ENCODE results near the gene RET. TPM values are rescaled to one million over a fixed set of nuclear protein-coding genes. Genes with fewer than 3 reads are reported as not detected.
A peak's percentile ranks its signal among the peaks of the same experiment; 100 is the strongest.

The RET gene
- total and polyA plus RNA-seq, 7 experiments from 2014 or later, result 0.13 to 0.44 (median 0.20) TPM; not detected in 4

DNA sequence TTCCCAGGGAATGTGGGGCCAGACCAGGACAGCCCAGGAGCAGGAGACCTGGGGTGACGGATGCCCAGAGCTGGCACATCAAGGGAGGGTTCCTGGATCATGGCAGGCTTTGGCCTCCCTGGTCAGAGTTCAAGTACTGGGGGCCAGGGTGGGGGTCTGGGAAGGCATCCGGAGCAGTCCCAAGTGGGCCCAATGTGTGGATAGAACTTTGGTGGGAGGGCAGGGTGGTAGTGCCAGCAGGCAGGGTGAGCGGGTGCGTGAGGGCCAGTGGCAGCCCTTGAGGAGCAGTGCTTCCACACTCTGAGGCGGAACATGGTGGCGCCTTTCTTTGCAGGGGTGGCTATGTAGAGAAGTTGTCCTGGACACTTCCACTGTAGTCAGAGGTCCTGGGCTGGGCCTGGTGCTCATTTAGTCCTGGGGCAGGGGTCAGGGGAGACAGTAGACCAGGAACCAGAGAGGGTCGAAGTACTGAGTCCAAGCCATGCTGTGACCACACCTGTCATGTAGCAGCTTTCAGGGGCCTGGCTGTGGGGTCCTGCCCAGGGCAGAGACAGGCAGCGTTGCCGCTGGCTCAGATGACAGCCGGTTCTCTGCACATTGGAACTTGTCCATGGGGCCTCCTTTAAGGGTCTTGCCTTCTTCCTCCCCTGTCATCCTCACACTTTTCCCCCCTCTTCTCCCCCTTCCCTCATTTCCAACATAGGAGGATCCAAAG, 39.2 kb downstream of the RET start:
- Histone ChIP-seq H3K36me3 (ENCODE audit: control insufficient read depth in 2 of 3, insufficient read depth in 3 of 3, low read length in 3 of 3) (no peaks in the 10 kb centered on the region), H3K9me3 (ENCODE audit: control insufficient read depth in 2 of 3, low read length in 3 of 3) (no peaks in the 10 kb centered on the region), H3K27ac (ENCODE audit: low read depth, low read length) (no peak overlapping the region), H3K4me3 (ENCODE audit: low read length) (no peak overlapping the region), H3K4me1 (ENCODE audit: control insufficient read depth in 2 of 2, insufficient read depth in 2 of 2, low read length in 2 of 2) (peaks cover 7 to 10% of the 10 kb centered on the region in 2 donors), H3K27me3 (ENCODE audit: control insufficient read depth in 2 of 2, insufficient read depth in 2 of 2, low read length in 2 of 2) (no peaks in the 10 kb centered on the region)
- Mint-ChIP-seq H3K36me3 (no peaks in the 10 kb centered on the region), H3K27ac (peak overlapping the region in 1 of 9 donors; percentile 21), H3K4me3 (no peak overlapping the region), H3K27me3 (no peaks in the 10 kb centered on the region), H3K4me1 (peaks cover 8 to 22% (median 10%) of the 10 kb centered on the region in 7 donors), H3K9me3 (no peaks in the 10 kb centered on the region)
- ChIA-PET POLR2A (no interaction called here), CTCF (no interaction called here)
- ATAC-seq, result no peak
- intact Hi-C loops (cut with micrococcal nuclease), result loop anchor here in 1 of 2 donors (1.0 kb wide), 1 partner anchor 31 kb away; no protein-coding TSS in a partner anchor
- DNase-seq, result no peak

- ATAC-seq (no peak), DNase-seq (no peak)
- no peaks in the 10 kb centered on the region for H3K36me3 ChIP-seq (ENCODE audit: control insufficient read depth in 2 of 3, insufficient read depth in 3 of 3, low read length in 3 of 3)
- intact Hi-C loops (cut with micrococcal nuclease), result loop anchor here in 1 of 2 donors (1.0 kb wide), 1 partner anchor 31 kb away; no protein-coding TSS in a partner anchor
- H3K27me3 ChIP-seq (ENCODE audit: control insufficient read depth in 2 of 2, insufficient read depth in 2 of 2, low read length in 2 of 2), result no peaks in the 10 kb centered on the region
- ChIA-PET CTCF (no interaction called here), POLR2A (no interaction called here)
- H3K9me3 ChIP-seq (ENCODE audit: control insufficient read depth in 2 of 3, low read length in 3 of 3), result no peaks in the 10 kb centered on the region
- H3K27me3 Mint-ChIP-seq, result no peaks in the 10 kb centered on the region
- H3K4me3 ChIP-seq (ENCODE audit: low read length), result no peak overlapping the region
- H3K4me1 ChIP-seq (ENCODE audit: control insufficient read depth in 2 of 2, insufficient read depth in 2 of 2, low read length in 2 of 2), result peaks cover 12 to 15% of the 10 kb centered on the region in 2 donors
- no peaks in the 10 kb centered on the region for H3K9me3 Mint-ChIP-seq
- H3K4me1 Mint-ChIP-seq, result peaks cover 13 to 27% (median 15%) of the 10 kb centered on the region in 7 donors
- no peak overlapping the region for H3K4me3 Mint-ChIP-seq
- no peaks in the 10 kb centered on the region for H3K36me3 Mint-ChIP-seq
- H3K27ac Mint-ChIP-seq, result peak overlapping the region in 1 of 9 donors; percentile 21
- no peak overlapping the region for H3K27ac ChIP-seq (ENCODE audit: low read depth, low read length)
These were observed 39.7 kb downstream of the RET start for GRCh38 chr10:43116596-43116995.

GRCh38 chr10:43117031-43117776, 40.3 kb downstream of the RET start:
- intact Hi-C loops (cut with micrococcal nuclease), result no loop called here
- Mint-ChIP-seq H3K27ac (no peak overlapping the region), H3K4me1 (peaks cover 19 to 33% (median 21%) of the 10 kb centered on the region in 7 donors), H3K27me3 (no peaks in the 10 kb centered on the region), H3K36me3 (no peaks in the 10 kb centered on the region), H3K4me3 (no peak overlapping the region), H3K9me3 (no peaks in the 10 kb centered on the region)
- ChIA-PET CTCF (no interaction called here), POLR2A (no interaction called here)
- Histone ChIP-seq H3K4me3 (ENCODE audit: low read length) (no peak overlapping the region), H3K9me3 (ENCODE audit: control insufficient read depth in 2 of 3, low read length in 3 of 3) (no peaks in the 10 kb centered on the region), H3K27me3 (ENCODE audit: control insufficient read depth in 2 of 2, insufficient read depth in 2 of 2, low read length in 2 of 2) (no peaks in the 10 kb centered on the region), H3K4me1 (ENCODE audit: control insufficient read depth in 2 of 2, insufficient read depth in 2 of 2, low read length in 2 of 2) (peaks cover 13 to 15% of the 10 kb centered on the region in 2 donors), H3K27ac (ENCODE audit: low read depth, low read length) (no peak overlapping the region), H3K36me3 (ENCODE audit: control insufficient read depth in 2 of 3, insufficient read depth in 3 of 3, low read length in 3 of 3) (no peaks in the 10 kb centered on the region)
- no peak for ATAC-seq
- no peak for DNase-seq

- POLR2A ChIA-PET, result no interaction called here
- H3K9me3 ChIP-seq (ENCODE audit: control insufficient read depth in 2 of 3, low read length in 3 of 3), result no peaks in the 10 kb centered on the region
- H3K4me1 Mint-ChIP-seq, result peaks cover 19 to 41% (median 21%) of the 10 kb centered on the region in 7 donors
- H3K4me3 Mint-ChIP-seq, result no peak overlapping the region
- H3K27me3 Mint-ChIP-seq, result no peaks in the 10 kb centered on the region
- no peaks in the 10 kb centered on the region for H3K9me3 Mint-ChIP-seq
- H3K4me1 ChIP-seq (ENCODE audit: control insufficient read depth in 2 of 2, insufficient read depth in 2 of 2, low read length in 2 of 2), result peaks cover 13 to 15% of the 10 kb centered on the region in 2 donors
- no peak for ATAC-seq
- H3K36me3 ChIP-seq (ENCODE audit: control insufficient read depth in 2 of 3, insufficient read depth in 3 of 3, low read length in 3 of 3), result no peaks in the 10 kb centered on the region
- no peaks in the 10 kb centered on the region for H3K36me3 Mint-ChIP-seq
- CTCF ChIA-PET, result no interaction called here
- peak overlapping the region in 2 of 9 donors; percentile 27 to 80 for H3K27ac Mint-ChIP-seq
- no peaks in the 10 kb centered on the region for H3K27me3 ChIP-seq (ENCODE audit: control insufficient read depth in 2 of 2, insufficient read depth in 2 of 2, low read length in 2 of 2)
- H3K4me3 ChIP-seq (ENCODE audit: low read length), result no peak overlapping the region
- DNase-seq, result no peak
- intact Hi-C loops (cut with micrococcal nuclease), result no loop called here
- no peak overlapping the region for H3K27ac ChIP-seq (ENCODE audit: low read depth, low read length)
These were observed 41.1 kb downstream of the RET start for GRCh38 chr10:43117777-43118583.

DNA sequence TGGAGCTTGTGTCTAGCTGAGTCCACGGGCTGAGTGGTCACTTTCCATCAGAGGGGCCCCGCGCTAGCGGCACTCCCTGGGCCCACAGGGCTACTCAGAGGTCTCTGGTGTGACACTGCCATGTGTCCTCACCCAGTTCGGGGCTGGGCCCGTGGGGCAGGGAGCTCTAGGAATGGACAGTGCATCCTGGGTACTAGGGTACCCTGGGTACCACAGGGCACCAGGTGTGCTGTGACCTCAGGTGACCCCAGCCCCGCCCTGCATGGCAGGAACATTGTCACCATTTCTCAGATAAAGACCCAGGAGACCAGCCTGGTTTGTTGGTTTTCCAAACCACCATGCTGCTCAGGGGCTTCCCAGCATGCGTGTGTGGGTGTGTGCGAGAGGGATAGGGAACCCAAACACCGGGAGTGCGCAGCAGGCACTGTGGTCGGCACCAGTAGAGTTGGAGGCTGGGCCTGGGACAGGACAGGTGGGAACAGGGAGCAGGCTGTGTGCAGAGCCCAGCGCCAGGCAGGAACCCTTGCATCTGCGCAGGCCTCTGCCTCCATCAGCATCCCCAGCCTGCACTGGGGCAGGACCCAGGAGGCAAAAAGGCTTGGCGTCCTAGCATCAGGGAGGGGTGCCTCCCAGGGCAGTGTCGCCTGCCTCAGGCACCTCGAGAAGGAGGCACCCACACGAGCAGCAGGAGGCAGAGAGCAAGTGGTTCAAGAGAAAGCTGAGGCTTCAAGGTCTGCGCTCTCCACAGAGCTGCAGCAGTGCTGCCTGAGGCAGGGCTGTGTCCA, 42.0 kb downstream of the RET start:
- Mint-ChIP-seq H3K27me3 (no peaks in the 10 kb centered on the region), H3K4me1 (peaks cover 19 to 45% (median 21%) of the 10 kb centered on the region in 7 donors), H3K36me3 (no peaks in the 10 kb centered on the region), H3K9me3 (no peaks in the 10 kb centered on the region), H3K4me3 (peak overlapping the region in 2 of 10 donors; percentile 29 to 30), H3K27ac (peak overlapping the region in 1 of 9 donors; percentile 80)
- Histone ChIP-seq H3K4me1 (ENCODE audit: control insufficient read depth in 2 of 2, insufficient read depth in 2 of 2, low read length in 2 of 2) (peaks cover 13 to 15% of the 10 kb centered on the region in 2 donors), H3K27ac (ENCODE audit: low read depth, low read length) (no peak overlapping the region), H3K9me3 (ENCODE audit: control insufficient read depth in 2 of 3, low read length in 3 of 3) (no peaks in the 10 kb centered on the region), H3K4me3 (ENCODE audit: low read length) (no peak overlapping the region), H3K27me3 (ENCODE audit: control insufficient read depth in 2 of 2, insufficient read depth in 2 of 2, low read length in 2 of 2) (no peaks in the 10 kb centered on the region), H3K36me3 (ENCODE audit: control insufficient read depth in 2 of 3, insufficient read depth in 3 of 3, low read length in 3 of 3) (no peaks in the 10 kb centered on the region)
- ATAC-seq (no peak), DNase-seq (no peak)
- intact Hi-C loops (cut with micrococcal nuclease), result no loop called here
- ChIA-PET POLR2A (interaction anchor here (1.0 kb wide), 1 partner anchor 14 kb away, joined by 3 read pairs; no protein-coding TSS in a partner anchor), CTCF (no interaction called here)

All from naive thymus-derived CD4-positive, alpha-beta T cell (primary cell).